Spleen (tissue), 7 donors: ENCODE results near the gene XRCC3.

ENCODE experiments used
- CTCF ChIP-seq, 11 experiments: fragments of 200-600 bp in 7 of 11; fragments of 450-650 bp in 4 of 11; sonication (generic) in 4 of 11; IDR thresholded peaks in 8 of 11; conservative IDR thresholded peaks in 3 of 11; 1 replicate in 7 of 11; 2 replicates in 4 of 11; pipeline versions ENCODE4 v1.4.0 to v1.8.0; 2016 to 2021; ENCODE audit warnings: antibody characterized with exemption in 11 of 11, inconsistent platforms in 4 of 11, mild to moderate bottlenecking in 1 of 11
- POLR2A ChIP-seq, 3 donors: fragments of 450-650 bp; IDR thresholded peaks; one replicate each; pipeline ENCODE4 v1.5.1; 2017; ENCODE audit warnings: antibody characterized with exemption in 3 of 3, mild to moderate bottlenecking in 1 of 3
- donor health status: DM: no; HTN: no; CAD: no; lungs with moderate emphysema.
- donor health status: DM: no; HTN: no; CAD: no.
- donor health status: DM: no; HTN: no; CAD: no.

GRCh38 chr14:103723748-103724081, 8.5 kb upstream of the XRCC3 start:
- TF ChIP-seq CTCF (IDR thresholded peaks at IDR 0.05 in 8 of 11, conservative IDR thresholded peaks at IDR 0.05 in 3 of 11) (no peak), POLR2A (IDR thresholded peaks at IDR 0.05) (no peak)
